Adipose tissue (tissue), 3 donors: ENCODE measurements around the gene UNKL. TPM values are rescaled to one million over a fixed set of nuclear protein-coding genes. Genes with fewer than 3 reads are reported as not detected.

ENCODE experiments used
- H3K27ac ChIP-seq: one replicate; pipeline ENCODE4 v1.5.1; 2013; ENCODE audit warnings: low read depth, low read length
- WGBS, 3 donors: extraction: QIAGEN DNeasy Blood & Tissue Kit; methylation state at CpG; one replicate each; pipeline ENCODE4 v1.1.7; 2013; 5-methylcytosine and 5-hydroxymethylcytosine counted together
- polyA plus RNA-seq, 3 donors: library from polyadenylated mRNA; stranded (reverse); fragments of 200-250 nt; gene quantifications; one replicate each; pipeline ENCODE4 v1.2.3, GENCODE V29; 2013
- donor health status: healthy with polysubstance abuse.
- donor health status: Bipolar disorder and iron deficiency.
- donor health status: healthy.

The UNKL gene, protein sequence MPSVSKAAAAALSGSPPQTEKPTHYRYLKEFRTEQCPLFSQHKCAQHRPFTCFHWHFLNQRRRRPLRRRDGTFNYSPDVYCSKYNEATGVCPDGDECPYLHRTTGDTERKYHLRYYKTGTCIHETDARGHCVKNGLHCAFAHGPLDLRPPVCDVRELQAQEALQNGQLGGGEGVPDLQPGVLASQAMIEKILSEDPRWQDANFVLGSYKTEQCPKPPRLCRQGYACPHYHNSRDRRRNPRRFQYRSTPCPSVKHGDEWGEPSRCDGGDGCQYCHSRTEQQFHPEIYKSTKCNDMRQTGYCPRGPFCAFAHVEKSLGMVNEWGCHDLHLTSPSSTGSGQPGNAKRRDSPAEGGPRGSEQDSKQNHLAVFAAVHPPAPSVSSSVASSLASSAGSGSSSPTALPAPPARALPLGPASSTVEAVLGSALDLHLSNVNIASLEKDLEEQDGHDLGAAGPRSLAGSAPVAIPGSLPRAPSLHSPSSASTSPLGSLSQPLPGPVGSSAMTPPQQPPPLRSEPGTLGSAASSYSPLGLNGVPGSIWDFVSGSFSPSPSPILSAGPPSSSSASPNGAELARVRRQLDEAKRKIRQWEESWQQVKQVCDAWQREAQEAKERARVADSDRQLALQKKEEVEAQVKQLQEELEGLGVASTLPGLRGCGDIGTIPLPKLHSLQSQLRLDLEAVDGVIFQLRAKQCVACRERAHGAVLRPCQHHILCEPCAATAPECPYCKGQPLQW
- 10 to 100 TPM in 2 of 3 donors, 1 to 10 TPM in 1; 7.2 to 12.7 (median 11.3) TPM for polyA plus RNA-seq

GRCh38 chr16:1414532-1415260 is at the start of gene UNKL:
TSS of gene UNKL (minus strand) at chr16:1414704. CDS start at chr16:1414691, 13 bp downstream.
- 1 to 6% (median 2%) methylated on average over 19 to 70 of the region's 72 CpGs for WGBS, 3 donors
- no peak within 1 kb of the TSS for H3K27ac ChIP-seq

DNA sequence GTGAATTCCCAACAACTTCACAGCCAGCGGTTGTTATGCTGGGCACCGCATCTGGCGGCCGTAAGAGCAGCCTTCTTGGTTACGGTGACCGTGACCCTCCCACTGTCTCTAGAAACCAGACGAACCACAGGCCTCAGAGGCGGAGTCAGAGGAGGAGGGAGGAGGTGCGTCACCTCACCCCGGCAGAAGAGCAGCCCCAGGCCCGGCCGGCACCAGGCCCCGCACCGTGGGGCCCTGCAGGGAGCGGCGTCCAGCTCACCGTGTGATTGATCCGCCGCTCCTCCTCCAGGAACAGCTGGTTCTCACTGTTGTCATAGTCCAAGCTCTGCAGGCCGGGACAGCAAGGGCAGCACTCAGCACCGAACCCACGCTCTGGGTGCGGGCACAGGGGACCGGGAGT is 46.6 kb upstream of the UNKL start:
- whole genome bisulfite sequencing, 3 donors: 86 to 89% (median 87%) methylated on average over 22 to 24 of the region's 24 CpGs
- no peak overlapping the region for H3K27ac ChIP-seq

DNA sequence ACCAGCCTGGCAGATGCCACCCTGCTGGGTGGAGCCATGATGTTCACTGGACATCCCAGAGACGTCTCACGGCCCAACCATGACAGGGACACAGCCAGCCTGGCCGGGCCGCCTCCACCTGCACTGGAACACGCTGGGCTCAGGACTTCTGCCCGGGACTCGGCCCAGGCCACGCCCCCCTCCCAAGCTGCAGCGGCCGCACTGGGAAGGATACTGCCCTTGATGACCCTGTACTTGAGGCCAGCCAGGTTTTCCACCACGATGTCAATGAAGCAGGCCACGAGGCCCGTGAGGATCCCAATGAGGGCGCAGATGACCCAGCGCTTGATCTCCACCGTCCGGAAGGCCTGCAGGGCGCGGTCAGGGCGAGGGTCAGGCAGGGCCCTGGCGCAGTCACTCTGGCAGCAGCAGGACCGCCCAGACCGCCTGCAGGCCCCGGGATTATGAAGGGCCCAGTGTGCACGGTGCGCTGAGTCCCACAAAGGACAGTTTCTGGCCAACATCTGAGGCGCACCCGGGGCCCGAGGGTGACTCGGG is 46.2 kb upstream of the UNKL start:
- 91 to 93% (median 92%) methylated on average over 30 of the region's 30 CpGs for WGBS, 3 donors
- H3K27ac ChIP-seq: no peak overlapping the region

DNA sequence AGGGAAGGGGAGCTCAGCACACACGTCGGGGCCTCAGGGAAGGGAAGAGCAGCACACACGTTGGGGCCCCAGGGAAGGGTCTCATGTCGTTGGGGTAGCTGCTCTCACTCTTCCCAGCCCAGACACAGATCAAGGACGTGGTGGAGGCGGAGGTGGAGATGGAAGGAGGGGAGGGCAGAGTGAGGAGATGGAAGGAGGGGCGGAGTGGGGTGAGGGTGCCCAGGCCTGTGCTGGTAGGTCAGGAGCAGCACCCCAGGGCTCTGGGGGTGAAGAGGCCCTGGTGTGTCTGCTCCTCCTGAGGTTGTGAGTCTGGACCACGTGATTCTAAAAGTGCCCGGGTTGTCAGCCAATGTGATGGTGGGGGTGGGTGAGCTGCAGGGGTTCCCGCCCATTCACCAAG is 45.5 kb upstream of the UNKL start:
- no peak overlapping the region for H3K27ac ChIP-seq
- 74 to 86% (median 84%) methylated on average over 7 to 10 of the region's 10 CpGs for WGBS, 3 donors

- no peak overlapping the region for H3K27ac ChIP-seq
- 62 to 75% (median 75%) methylated on average over 14 of the region's 14 CpGs for WGBS, 3 donors
These were observed 44.5 kb upstream of the UNKL start for GRCh38 chr16:1458977-1459341.

- 87 to 93% (median 89%) methylated on average over 26 of the region's 26 CpGs for WGBS, 3 donors
- no peak overlapping the region for H3K27ac ChIP-seq
These were observed 44.0 kb upstream of the UNKL start for GRCh38 chr16:1458336-1458976.

DNA sequence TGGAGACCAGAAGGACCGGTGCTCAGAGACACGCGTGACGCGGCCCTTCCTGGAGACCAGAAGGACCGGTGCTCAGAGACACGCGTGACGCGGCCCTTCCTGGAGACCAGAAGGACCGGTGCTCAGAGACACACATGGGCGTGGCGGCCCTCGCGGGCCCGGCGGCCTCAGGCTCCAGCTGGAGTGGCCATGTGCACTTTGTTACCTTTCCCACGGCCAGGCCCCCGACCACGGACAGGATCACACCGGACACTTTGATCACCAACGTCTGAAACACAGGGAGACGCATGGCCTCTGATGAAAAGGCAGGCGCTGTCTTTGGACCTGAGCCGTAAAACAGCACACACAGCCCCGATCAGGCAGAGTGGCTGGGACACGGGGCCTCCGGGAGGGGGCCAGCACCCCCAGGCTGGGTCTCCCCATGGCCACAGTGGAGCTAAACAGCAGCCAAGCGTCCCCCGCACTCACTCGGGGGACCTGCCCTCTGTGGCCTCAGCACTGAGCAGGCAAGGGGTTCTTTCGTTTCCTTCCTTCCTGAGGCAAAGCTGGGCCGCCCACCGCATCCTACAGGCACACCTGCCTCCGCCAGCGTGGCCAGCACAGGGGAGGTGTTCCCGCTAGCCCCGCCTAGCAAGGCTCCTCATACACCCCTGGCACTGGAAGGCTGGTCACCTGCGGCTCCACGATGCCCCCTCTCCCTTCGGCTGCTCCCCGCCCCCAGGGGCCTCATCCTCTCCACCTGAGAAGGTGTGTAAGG is 43.2 kb upstream of the UNKL start:
- H3K27ac ChIP-seq: no peak overlapping the region
- 79 to 90% (median 84%) methylated on average over 42 of the region's 42 CpGs for WGBS, 3 donors

DNA sequence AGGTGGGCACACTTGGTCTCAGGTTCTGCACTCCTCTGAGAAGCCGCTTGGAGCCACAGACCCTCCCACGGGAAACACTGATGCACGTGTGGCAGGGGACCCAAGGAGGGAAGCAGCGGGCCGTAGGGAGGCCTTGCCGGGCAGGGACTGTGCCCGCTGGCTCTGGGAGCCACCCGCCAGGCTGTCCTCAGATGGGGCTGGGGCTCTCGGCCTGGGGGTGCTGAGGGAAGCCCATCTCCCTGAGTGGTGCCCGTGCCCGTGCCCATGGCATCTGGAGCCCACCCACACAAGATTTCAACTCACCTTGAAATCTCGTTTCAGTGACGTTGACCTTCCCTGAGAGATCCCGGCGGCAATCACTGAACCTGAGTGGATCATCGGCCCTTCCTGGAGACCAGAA is 42.4 kb upstream of the UNKL start:
- H3K27ac ChIP-seq: no peak overlapping the region
- 85 to 93% (median 91%) methylated on average over 16 of the region's 16 CpGs for WGBS, 3 donors

DNA sequence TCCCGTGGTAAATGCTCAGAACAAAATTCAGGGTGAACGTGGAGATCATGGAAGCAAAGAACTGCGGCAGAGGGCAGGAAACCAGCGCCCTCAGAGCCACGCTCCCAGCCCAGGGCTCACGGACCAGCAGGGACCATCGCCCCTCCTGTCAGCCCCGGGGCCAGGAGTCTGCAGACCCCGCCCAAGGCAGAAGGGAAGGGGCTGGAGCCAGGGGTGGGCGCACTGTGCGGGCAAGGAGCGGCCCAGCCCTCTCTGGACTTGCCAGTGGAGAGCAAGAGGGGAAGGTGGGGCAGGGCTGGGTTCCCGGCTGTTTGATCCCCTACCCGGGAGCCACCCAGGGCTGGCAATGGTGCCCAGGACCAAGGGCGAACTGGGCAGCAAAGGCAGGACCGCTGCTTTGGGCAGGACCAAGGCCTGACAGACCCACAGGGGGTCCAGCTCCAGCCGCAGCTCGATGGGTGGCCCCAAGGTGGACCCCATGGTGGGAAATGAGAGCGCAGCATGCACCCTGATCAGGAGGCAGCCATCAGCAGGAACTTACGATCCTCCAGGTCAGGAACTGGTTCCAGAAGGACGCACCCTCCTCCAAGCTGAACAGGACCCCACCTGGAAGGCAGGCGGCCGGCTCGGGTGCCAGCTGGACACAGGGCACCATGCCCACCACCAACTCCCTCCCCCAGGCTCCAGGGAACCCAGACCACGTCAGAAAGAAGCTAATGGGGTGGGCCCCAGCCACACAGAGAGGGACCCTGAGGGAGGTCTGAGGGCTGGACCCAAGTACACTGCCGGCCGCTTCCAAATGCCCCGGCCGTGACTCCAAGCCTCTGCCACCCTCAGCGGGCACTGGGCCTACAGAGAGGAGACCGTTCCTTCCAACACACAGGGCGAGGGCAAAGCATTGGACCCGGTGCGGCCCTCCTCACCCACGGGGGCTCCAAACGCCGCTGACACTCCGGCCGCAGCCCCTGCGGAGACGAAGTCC is 41.0 kb upstream of the UNKL start:
- WGBS, 3 donors: 93 to 95% (median 94%) methylated on average over 39 to 41 of the region's 41 CpGs
- no peak overlapping the region for H3K27ac ChIP-seq

DNA sequence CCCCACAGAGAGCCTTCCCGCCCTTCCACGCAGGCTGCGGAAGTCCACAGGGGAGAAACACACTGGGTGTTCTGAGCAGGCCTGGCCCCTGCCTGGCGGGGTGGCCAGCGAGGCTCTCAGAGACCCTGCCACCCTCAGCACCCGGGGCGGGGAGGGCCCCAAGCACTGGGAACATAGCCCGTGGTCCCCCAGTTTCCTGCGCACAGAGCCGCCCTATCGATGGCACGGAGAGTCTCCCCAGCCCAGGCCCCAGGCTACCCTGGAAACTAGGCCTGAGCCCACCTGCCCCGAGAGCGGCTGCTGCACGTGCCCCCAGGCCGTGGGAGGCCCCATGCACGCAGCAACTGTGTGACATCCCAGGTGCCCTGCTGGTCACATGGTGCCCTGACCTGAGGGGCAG is 40.1 kb upstream of the UNKL start:
- 91 to 93% (median 93%) methylated on average over 17 of the region's 17 CpGs for WGBS, 3 donors
- no peak overlapping the region for H3K27ac ChIP-seq

GRCh38 chr16:1453316-1453715 is 38.8 kb upstream of the UNKL start:
- 93 to 95% (median 93%) methylated on average over 16 to 19 of the region's 19 CpGs for WGBS, 3 donors
- no peak overlapping the region for H3K27ac ChIP-seq

- H3K27ac ChIP-seq: no peak overlapping the region
- WGBS, 3 donors: 92 to 97% (median 93%) methylated on average over 20 of the region's 20 CpGs
These were observed 38.0 kb upstream of the UNKL start for GRCh38 chr16:1452530-1452929.

DNA sequence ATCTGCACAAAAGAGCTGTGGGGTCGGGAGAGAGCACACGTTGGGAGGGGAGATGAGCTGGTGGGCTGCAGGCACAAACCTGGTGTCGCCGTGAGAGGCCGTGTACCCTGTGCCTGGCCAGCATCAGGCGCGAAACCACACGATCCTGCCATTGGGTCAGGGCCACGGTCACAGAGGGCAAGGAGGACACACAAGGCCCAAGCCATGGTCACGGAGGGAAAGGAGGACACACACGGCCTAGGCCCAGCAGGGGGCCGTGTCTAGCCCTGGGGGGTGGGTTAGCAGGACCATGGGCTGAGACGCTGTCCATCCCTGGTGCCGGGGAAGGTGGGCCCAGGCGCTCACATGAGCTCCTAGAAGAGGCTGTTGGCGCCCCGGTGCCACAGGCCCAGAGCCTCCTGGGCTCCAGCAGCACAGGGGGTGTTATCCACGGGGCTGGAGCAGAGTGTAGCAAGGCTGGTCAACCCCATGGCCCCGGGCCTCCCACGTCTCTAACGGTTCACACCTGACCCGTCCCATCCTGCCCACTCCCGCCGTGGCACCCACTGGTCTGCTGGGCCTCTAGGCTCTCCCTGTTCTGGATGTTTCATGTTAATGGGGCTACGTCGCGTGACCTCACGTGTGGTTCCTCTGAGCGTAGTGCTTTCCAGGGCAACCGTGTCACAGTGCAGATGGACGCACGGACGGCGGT is 37.3 kb upstream of the UNKL start:
- 93 to 96% (median 95%) methylated on average over 30 to 34 of the region's 34 CpGs for WGBS, 3 donors

DNA sequence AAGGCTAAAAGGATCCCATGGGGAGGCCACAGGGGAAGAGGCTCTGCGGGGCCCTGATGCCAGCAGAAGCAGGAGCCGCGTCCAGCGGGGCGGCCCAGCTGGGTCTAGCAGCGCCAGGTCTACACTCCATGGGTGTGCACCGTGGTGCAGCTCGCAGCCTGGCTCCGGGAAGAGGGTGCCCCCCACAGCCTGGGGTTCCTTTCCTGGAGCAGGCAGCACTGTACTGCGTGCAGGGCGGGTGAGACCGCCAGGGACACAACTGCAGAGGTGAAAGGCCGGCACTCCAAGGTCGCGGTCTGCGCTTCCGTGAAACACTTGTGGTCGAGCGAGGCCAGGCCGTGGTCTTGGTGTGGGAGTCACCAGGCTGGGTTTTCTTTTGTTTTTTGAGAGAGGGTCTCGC is 36.3 kb upstream of the UNKL start:
- 94 to 97% (median 94%) methylated on average over 21 of the region's 21 CpGs for WGBS, 3 donors
- no peak overlapping the region for H3K27ac ChIP-seq

More for the DNA sequence above, 37.3 kb upstream of the UNKL start:
- no peak overlapping the region for H3K27ac ChIP-seq

DNA sequence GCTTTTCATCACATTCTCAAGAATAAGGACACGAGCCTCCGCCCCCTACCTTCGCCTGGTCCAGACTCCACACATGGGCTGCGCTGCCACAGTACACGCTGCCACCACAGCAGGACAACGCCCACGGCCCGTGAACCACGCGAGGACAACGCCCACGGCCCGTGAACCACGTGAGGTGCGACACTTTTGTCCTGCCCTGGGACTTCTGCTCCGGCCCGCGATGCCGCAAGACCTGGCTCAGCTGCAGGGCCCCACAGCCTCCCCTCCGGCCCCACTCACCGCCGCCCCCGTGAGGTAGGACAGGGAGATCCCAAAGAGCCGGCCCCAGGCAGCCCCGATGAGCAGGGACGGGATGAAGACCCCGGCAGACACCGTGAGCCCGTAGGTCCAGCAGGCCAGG is 35.7 kb upstream of the UNKL start:
- WGBS, 3 donors: 91 to 94% (median 92%) methylated on average over 27 to 29 of the region's 29 CpGs
- no peak overlapping the region for H3K27ac ChIP-seq

GRCh38 chr16:1449201-1449788 is 34.8 kb upstream of the UNKL start:
- no peak overlapping the region for H3K27ac ChIP-seq
- 95 to 96% (median 96%) methylated on average over 25 of the region's 25 CpGs for WGBS, 3 donors
